Measurements from ENCODE around the gene KCNH2.

GRCh38 chr7:150942591-150943452 lies 35.3 kb downstream of the KCNH2 start:
- TF ChIP-seq CTCF (conservative IDR thresholded peaks at IDR 0.05; ENCODE audit: low read depth in 2 of 2) (no peak), EZH2 (IDR thresholded peaks at IDR 0.05; ENCODE audit: low read depth, unreplicated experiment) (no peak), EZH2phosphoT487 (IDR thresholded peaks at IDR 0.05; ENCODE audit: unreplicated experiment) (no peak), JUNB (IDR thresholded peaks at IDR 0.05; ENCODE audit: unreplicated experiment) (no peak), POLR2AphosphoS5 (IDR thresholded peaks at IDR 0.05; ENCODE audit: low read depth) (no peak), NANOG (IDR thresholded peaks at IDR 0.05; ENCODE audit: borderline replicate concordance) (no peak), ZNF114 (CRISPR knock-in tag; IDR thresholded peaks at IDR 0.05) (no peak), CREB1 (CRISPR knock-in tag; IDR thresholded peaks at IDR 0.05; ENCODE audit: low read depth) (no peak), ZNF331 (CRISPR knock-in tag; IDR thresholded peaks at IDR 0.05; ENCODE audit: low read depth) (no peak)
- TF ChIP-seq, protein P1, sequence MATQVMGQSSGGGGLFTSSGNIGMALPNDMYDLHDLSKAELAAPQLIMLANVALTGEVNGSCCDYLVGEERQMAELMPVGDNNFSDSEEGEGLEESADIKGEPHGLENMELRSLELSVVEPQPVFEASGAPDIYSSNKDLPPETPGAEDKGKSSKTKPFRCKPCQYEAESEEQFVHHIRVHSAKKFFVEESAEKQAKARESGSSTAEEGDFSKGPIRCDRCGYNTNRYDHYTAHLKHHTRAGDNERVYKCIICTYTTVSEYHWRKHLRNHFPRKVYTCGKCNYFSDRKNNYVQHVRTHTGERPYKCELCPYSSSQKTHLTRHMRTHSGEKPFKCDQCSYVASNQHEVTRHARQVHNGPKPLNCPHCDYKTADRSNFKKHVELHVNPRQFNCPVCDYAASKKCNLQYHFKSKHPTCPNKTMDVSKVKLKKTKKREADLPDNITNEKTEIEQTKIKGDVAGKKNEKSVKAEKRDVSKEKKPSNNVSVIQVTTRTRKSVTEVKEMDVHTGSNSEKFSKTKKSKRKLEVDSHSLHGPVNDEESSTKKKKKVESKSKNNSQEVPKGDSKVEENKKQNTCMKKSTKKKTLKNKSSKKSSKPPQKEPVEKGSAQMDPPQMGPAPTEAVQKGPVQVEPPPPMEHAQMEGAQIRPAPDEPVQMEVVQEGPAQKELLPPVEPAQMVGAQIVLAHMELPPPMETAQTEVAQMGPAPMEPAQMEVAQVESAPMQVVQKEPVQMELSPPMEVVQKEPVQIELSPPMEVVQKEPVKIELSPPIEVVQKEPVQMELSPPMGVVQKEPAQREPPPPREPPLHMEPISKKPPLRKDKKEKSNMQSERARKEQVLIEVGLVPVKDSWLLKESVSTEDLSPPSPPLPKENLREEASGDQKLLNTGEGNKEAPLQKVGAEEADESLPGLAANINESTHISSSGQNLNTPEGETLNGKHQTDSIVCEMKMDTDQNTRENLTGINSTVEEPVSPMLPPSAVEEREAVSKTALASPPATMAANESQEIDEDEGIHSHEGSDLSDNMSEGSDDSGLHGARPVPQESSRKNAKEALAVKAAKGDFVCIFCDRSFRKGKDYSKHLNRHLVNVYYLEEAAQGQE (IDR thresholded peaks at IDR 0.05; ENCODE audit: unreplicated experiment) = no peak
- TF ChIP-seq, protein P2, sequence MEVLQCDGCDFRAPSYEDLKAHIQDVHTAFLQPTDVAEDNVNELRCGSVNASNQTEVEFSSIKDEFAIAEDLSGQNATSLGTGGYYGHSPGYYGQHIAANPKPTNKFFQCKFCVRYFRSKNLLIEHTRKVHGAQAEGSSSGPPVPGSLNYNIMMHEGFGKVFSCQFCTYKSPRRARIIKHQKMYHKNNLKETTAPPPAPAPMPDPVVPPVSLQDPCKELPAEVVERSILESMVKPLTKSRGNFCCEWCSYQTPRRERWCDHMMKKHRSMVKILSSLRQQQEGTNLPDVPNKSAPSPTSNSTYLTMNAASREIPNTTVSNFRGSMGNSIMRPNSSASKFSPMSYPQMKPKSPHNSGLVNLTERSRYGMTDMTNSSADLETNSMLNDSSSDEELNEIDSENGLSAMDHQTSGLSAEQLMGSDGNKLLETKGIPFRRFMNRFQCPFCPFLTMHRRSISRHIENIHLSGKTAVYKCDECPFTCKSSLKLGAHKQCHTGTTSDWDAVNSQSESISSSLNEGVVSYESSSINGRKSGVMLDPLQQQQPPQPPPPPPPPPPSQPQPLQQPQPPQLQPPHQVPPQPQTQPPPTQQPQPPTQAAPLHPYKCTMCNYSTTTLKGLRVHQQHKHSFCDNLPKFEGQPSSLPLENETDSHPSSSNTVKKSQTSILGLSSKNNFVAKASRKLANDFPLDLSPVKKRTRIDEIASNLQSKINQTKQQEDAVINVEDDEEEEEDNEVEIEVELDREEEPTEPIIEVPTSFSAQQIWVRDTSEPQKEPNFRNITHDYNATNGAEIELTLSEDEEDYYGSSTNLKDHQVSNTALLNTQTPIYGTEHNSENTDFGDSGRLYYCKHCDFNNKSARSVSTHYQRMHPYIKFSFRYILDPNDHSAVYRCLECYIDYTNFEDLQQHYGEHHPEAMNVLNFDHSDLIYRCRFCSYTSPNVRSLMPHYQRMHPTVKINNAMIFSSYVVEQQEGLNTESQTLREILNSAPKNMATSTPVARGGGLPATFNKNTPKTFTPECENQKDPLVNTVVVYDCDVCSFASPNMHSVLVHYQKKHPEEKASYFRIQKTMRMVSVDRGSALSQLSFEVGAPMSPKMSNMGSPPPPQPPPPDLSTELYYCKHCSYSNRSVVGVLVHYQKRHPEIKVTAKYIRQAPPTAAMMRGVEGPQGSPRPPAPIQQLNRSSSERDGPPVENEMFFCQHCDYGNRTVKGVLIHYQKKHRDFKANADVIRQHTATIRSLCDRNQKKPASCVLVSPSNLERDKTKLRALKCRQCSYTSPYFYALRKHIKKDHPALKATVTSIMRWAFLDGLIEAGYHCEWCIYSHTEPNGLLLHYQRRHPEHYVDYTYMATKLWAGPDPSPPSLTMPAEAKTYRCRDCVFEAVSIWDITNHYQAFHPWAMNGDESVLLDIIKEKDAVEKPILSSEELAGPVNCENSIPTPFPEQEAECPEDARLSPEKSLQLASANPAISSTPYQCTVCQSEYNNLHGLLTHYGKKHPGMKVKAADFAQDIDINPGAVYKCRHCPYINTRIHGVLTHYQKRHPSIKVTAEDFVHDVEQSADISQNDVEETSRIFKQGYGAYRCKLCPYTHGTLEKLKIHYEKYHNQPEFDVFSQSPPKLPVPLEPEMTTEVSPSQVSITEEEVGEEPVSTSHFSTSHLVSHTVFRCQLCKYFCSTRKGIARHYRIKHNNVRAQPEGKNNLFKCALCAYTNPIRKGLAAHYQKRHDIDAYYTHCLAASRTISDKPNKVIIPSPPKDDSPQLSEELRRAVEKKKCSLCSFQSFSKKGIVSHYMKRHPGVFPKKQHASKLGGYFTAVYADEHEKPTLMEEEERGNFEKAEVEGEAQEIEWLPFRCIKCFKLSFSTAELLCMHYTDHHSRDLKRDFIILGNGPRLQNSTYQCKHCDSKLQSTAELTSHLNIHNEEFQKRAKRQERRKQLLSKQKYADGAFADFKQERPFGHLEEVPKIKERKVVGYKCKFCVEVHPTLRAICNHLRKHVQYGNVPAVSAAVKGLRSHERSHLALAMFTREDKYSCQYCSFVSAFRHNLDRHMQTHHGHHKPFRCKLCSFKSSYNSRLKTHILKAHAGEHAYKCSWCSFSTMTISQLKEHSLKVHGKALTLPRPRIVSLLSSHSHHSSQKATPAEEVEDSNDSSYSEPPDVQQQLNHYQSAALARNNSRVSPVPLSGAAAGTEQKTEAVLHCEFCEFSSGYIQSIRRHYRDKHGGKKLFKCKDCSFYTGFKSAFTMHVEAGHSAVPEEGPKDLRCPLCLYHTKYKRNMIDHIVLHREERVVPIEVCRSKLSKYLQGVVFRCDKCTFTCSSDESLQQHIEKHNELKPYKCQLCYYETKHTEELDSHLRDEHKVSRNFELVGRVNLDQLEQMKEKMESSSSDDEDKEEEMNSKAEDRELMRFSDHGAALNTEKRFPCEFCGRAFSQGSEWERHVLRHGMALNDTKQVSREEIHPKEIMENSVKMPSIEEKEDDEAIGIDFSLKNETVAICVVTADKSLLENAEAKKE (CRISPR knock-in tag; IDR thresholded peaks at IDR 0.05) = no peak
- TF ChIP-seq, protein P3, sequence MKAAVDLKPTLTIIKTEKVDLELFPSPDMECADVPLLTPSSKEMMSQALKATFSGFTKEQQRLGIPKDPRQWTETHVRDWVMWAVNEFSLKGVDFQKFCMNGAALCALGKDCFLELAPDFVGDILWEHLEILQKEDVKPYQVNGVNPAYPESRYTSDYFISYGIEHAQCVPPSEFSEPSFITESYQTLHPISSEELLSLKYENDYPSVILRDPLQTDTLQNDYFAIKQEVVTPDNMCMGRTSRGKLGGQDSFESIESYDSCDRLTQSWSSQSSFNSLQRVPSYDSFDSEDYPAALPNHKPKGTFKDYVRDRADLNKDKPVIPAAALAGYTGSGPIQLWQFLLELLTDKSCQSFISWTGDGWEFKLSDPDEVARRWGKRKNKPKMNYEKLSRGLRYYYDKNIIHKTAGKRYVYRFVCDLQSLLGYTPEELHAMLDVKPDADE (IDR thresholded peaks at IDR 0.05) = no peak

Data from GM23338 (cell line).